Retinal pigment epithelial cell (primary cell): ENCODE data around the gene ST8SIA1.

Experiments used
- DNase-seq: peaks from one replicate; pipeline ENCODE4 v3.0.0-alpha.2; 2010; ENCODE audit warnings: low read depth
- H3K4me3 ChIP-seq: 2 replicates; pipeline ENCODE4 v1.5.1; 2011; ENCODE audit warnings: mild to moderate bottlenecking, low read length, control low read depth, moderate library complexity
- TF ChIP-seq, protein P1 (sequence below): conservative IDR thresholded peaks from 2 replicates; pipeline ENCODE4 v1.5.1; 2011; ENCODE audit warnings: low read depth, low read length, control low read depth, inconsistent platforms

ST8SIA1 gene

DNA sequence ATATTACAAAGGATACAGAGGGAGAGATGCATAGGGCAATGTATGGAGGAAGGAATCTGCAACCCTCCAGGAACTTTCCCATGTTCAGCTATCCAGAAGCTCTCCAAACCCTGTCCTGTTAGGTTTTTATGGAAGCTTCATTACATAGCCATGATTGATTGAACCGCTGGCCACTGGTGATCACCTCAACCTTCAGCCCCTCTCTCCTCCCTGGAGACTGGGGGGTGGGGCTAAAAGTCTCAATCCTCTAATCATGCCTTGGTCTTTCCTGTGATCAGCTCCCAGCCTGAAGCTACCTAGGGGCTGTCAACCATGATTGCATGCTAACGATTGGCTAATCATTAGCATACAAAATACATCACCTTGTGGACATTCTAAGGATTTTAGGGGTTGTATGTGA is 123.4 kb downstream of the ST8SIA1 start:
- TF ChIP-seq, protein P1, sequence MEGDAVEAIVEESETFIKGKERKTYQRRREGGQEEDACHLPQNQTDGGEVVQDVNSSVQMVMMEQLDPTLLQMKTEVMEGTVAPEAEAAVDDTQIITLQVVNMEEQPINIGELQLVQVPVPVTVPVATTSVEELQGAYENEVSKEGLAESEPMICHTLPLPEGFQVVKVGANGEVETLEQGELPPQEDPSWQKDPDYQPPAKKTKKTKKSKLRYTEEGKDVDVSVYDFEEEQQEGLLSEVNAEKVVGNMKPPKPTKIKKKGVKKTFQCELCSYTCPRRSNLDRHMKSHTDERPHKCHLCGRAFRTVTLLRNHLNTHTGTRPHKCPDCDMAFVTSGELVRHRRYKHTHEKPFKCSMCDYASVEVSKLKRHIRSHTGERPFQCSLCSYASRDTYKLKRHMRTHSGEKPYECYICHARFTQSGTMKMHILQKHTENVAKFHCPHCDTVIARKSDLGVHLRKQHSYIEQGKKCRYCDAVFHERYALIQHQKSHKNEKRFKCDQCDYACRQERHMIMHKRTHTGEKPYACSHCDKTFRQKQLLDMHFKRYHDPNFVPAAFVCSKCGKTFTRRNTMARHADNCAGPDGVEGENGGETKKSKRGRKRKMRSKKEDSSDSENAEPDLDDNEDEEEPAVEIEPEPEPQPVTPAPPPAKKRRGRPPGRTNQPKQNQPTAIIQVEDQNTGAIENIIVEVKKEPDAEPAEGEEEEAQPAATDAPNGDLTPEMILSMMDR: no peak
- H3K4me3 ChIP-seq: no peak overlapping the region
- no peak for DNase-seq

GRCh38 chr12:22209422-22209821 is 125.1 kb downstream of the ST8SIA1 start:
- TF ChIP-seq, protein P1: no peak
- H3K4me3 ChIP-seq: no peak overlapping the region
- DNase-seq: no peak

DNA sequence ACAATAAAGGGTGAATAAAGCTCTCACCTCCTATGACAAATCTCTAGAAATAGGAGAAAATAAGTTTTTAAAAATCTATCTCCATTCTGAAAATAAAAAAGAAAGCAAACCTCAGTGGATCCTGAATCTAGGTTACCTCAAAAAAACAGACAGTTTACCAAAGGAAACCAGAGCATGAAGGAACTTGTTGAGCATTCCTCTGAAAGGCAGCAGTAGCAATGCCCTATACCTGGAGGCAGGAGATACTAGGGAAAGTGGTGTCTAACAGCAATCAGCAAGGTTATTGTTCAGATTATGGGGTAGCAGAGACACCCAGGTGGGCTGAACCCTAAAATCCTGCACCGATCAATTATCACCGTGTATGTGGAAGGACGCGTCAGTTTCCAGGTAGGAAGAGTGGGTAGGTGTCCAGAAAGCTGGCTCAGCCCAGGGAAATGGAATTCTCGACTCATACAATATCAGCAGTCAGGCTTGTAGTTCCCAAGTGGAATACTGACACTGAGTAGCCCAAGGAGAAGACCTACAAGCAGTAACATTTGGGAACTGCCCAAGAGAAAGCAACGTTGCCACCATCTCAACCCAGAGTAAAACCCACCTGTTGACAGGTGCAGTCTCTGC is 128.3 kb downstream of the ST8SIA1 start:
- H3K4me3 ChIP-seq: no peak overlapping the region
- TF ChIP-seq, protein P1: no peak
- no peak for DNase-seq

DNA sequence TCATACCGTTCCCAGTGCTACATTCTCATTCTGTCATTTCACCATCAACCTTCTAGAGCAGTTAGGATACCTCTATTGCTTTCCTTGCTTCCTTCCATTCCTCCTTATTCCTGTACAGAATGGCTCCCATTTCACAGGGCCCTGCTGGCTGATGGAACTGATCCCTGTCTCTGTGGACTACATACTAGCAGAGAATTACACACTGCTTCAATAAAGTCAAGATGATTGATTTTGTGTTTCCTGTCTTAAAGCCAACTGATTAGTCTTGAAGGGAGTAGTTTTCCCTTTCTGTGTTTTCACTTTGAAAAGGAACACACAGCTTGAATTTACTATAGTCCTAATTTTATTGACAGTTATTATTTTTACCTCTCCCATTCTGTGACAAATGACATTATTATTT is 130.1 kb downstream of the ST8SIA1 start:
- TF ChIP-seq, protein P1: no peak
- no peak overlapping the region for H3K4me3 ChIP-seq
- no peak for DNase-seq

DNA sequence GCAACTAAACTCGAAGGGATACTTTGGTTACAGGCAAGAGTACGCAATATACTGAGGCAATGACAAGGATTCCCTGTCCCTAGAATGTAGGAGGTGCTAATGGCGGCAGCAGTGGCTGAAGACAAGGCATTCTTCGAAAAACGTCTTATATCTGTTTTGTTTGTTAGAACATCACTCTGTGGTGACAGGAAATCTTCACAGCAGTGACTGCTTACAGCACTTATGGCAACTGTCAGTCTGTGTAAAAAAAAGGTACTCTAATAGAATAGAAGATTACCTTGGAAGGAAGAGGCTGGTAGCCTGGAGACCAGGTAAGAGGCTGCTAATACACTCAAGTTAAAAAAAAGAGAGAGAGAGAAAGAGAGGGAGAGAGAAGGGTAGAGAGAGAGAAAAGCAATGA is 131.7 kb downstream of the ST8SIA1 start:
- DNase-seq: no peak
- no peak overlapping the region for H3K4me3 ChIP-seq
- TF ChIP-seq, protein P1: no peak

- no peak for DNase-seq
- TF ChIP-seq, protein P1: no peak
- H3K4me3 ChIP-seq: no peak overlapping the region
These were observed 133.4 kb downstream of the ST8SIA1 start for GRCh38 chr12:22201101-22201500.

GRCh38 chr12:22196236-22196635 is 138.3 kb downstream of the ST8SIA1 start:
- no peak for DNase-seq
- H3K4me3 ChIP-seq: no peak overlapping the region
- TF ChIP-seq, protein P1: no peak
